HG03196 (cell line): Measurements from ENCODE around the gene CARNS1.
"Not testable (repeated sequence)": the region's sequence is repeated elsewhere in the genome, so short reads cannot be mapped to it uniquely, and the experiment has no call there.

ENCODE experiments used
- ATAC-seq: cut with Tn5 transposase; IDR thresholded peaks from one replicate; pipeline ENCODE4 v1.9.1; 2021; ENCODE audit not compliant: unreplicated experiment

Gene CARNS1

GRCh38 chr11:67464411-67465188 lies 49.1 kb downstream of the CARNS1 start:
- ATAC-seq: peak; percentile 45

DNA sequence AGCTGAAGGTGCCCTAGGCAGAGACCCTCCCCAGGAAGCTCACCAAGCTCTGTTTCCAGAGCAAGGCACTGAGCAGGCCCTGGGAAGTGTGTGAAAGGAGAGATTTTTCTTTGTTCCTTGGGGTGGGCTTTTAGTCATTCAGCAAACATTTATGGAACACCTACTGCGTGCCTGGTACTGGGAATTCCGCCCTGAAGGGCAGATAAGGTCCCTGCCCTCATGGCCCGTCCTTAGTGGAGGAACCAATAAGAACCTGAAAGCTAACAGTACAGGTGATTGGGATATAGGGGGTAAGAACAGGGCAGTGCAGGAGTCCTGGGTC lies 49.7 kb downstream of the CARNS1 start:
- ATAC-seq: no peak

DNA sequence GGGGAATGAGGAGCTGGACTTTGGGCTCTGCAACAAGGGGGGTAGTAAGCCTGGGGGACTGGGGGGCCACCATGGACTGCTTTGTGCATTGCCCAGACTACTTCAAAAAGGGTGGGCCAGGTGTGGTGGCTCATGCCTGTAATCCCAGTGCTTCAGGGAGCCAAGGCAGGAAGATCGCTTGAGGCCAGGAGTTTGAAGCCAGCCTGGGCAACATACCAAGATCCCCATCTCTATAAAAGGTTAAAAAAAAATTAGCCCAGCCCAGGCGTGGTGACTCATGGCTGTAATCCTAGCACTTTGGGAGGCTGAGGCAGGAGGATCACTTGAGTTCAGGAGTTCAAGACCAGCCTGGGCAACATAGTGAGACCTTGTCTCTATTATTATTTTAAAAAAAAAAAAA lies 50.1 kb downstream of the CARNS1 start:
- not testable (repeated sequence) for ATAC-seq

- no peak for ATAC-seq
Measured at GRCh38 chr11:67466367-67466766, 50.9 kb downstream of the CARNS1 start.

- ATAC-seq: no peak
Measured at GRCh38 chr11:67466962-67467771, 51.7 kb downstream of the CARNS1 start.

DNA sequence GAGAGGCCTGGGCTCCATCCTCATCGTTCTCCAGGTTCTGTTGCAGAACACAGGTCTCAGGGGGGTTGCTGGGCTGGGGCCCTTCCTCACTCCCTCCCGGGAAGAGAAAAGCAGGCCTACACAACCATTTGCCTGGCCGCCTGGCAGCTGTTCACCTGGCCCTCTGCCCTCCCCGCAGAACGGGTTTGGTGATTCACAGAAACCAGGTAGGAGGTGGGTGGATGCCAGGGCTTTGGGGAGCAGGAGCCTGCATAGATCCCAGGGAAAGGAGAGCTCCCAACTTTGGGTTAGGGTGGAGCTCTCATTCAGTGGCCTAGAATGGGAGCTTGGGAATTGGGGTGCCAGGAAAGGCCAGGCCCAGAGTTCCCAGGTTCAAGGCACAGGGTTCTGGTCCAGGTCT lies 52.6 kb downstream of the CARNS1 start:
- no peak for ATAC-seq

DNA sequence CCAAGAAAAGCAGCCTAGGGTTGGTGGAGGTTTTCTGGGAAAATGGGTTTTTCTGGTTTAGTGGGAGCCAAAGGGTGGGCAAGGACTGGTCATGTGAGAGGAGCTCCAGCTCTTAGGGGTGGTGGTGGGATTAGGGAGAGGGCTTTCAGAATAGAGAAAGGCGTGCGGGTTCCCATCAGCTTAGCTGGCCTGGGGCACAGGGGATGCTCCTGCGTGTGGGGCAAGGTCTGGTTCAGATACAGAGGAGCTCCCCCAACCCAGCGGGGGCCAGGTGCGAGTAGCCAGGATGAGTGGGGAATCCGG lies 52.9 kb downstream of the CARNS1 start:
- ATAC-seq: no peak

GRCh38 chr11:67468759-67469507 lies 53.5 kb downstream of the CARNS1 start, which contains the start of gene TMEM134:
TMEM134 (minus strand) TSS chr11:67469251; CDS start chr11:67469192, 59 bp downstream.
- ATAC-seq: peak; percentile 68

DNA sequence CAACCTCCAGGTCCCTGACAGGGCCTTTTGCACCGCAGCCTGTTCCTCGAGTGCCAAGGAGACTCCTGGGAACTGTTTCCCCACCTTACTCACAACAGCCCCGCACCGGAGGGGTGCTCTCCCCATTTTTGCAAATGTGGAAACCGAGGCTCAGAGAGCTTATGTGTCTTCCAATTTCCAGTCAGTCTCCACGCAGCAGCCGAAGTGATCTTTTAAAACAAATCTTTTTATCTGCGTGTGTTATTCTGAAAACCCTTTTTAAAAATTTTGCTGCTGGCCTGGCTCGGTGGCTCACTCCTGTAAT lies 54.0 kb downstream of the CARNS1 start:
- no peak for ATAC-seq

DNA sequence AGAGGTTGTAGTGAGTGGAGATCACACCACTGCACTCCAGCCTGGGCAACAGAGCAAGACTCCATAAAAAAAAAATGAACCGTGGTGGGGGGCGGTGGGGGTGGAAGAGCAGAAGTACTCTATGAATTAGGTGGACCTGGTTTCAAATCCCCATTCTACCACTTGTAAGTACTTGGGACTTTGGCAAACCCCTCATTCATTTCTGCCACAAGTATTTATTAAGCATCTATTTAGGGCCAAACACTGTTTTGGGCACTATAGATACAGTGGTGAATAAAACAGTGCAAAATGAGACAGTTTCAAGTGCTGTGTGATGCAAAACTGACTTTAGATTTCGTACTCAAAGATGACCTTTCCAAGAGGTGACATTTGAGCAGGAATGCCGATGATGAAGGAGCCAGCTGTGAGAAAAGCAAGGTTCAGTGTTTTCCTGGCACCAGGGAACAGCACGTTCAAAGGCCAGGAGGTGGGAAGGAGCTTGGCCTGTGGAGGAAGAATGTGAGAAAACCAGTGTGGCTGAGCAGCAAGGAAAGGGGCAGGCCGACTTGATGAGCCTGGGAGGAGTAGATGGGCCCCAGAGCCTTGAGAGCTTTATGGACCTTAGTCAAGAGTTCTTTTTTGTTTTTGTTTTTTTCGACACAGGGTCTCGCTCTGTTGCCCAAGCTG lies 55.0 kb downstream of the CARNS1 start:
- no peak for ATAC-seq

GRCh38 chr11:67472882-67473281 lies 57.4 kb downstream of the CARNS1 start:
- ATAC-seq: no peak
